ENCODE results near the gene DOCK9.

The DOCK9 gene, protein sequence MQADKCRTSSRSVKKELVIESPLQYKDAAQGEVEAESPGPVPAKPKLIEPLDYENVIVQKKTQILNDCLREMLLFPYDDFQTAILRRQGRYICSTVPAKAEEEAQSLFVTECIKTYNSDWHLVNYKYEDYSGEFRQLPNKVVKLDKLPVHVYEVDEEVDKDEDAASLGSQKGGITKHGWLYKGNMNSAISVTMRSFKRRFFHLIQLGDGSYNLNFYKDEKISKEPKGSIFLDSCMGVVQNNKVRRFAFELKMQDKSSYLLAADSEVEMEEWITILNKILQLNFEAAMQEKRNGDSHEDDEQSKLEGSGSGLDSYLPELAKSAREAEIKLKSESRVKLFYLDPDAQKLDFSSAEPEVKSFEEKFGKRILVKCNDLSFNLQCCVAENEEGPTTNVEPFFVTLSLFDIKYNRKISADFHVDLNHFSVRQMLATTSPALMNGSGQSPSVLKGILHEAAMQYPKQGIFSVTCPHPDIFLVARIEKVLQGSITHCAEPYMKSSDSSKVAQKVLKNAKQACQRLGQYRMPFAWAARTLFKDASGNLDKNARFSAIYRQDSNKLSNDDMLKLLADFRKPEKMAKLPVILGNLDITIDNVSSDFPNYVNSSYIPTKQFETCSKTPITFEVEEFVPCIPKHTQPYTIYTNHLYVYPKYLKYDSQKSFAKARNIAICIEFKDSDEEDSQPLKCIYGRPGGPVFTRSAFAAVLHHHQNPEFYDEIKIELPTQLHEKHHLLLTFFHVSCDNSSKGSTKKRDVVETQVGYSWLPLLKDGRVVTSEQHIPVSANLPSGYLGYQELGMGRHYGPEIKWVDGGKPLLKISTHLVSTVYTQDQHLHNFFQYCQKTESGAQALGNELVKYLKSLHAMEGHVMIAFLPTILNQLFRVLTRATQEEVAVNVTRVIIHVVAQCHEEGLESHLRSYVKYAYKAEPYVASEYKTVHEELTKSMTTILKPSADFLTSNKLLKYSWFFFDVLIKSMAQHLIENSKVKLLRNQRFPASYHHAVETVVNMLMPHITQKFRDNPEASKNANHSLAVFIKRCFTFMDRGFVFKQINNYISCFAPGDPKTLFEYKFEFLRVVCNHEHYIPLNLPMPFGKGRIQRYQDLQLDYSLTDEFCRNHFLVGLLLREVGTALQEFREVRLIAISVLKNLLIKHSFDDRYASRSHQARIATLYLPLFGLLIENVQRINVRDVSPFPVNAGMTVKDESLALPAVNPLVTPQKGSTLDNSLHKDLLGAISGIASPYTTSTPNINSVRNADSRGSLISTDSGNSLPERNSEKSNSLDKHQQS (N-terminal part only)

DNA sequence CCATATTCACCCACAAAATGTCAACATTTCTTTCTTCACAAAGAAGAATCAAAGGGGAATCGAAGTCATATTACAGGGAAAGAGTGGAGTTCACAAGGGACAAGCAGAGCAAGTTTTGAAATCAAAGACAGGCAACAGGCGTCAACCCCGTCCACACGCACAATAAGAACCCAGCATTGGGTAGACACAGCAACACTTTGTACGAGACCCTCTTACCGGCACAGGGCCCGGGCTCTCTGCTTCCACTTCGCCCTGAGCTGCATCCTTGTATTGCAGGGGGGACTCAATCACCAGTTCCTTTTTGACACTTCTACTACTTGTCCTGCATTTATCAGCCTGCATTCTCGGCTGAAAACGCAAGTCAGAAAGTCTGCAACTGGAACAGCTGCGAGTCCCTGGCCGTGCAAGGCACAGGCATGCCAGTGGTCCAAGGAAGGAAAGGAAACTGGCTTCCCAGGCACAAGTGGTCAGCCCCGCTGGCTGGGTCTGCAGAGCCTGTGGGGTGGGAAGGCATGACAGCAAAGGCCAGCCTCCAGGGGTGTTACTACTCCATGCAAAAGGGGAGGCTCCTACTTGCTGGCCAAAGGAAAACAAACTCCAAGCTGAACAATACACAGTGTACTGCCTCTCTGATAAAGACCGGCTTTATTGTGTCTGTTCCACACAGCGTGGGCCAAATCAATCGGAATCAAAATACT lies at the start of gene DOCK9:
Gene DOCK9, minus strand, starts transcription at position 497 of the 698 bp plus-strand sequence. Its CDS starts 155 bp downstream, at position 342.
- DNase-seq (ENCODE audit: low spot score), result peak; percentile 80

- no peak for DNase-seq (ENCODE audit: low spot score)
These were observed 49.4 kb upstream of the DOCK9 start for GRCh38 chr13:99027260-99027659.

DNA sequence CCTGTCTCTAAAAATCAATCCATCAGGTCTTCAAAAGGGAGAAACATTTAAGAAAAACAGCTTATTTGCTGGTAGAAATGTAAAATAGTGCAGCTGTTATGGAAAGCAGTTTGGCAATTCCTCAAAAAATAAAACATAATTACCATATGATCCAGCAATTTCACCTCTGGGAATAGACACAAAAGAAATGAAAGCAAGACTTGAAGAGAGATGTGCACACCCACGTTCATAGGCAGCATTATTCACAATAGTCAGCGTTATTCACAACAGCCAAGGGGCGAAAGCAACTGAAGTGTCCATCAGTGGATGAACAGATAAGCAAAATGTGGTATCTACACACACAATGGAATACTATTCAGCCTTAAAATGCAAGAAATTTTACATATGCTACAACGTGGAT lies 45.1 kb upstream of the DOCK9 start:
- no peak for DNase-seq (ENCODE audit: low spot score)

DNA sequence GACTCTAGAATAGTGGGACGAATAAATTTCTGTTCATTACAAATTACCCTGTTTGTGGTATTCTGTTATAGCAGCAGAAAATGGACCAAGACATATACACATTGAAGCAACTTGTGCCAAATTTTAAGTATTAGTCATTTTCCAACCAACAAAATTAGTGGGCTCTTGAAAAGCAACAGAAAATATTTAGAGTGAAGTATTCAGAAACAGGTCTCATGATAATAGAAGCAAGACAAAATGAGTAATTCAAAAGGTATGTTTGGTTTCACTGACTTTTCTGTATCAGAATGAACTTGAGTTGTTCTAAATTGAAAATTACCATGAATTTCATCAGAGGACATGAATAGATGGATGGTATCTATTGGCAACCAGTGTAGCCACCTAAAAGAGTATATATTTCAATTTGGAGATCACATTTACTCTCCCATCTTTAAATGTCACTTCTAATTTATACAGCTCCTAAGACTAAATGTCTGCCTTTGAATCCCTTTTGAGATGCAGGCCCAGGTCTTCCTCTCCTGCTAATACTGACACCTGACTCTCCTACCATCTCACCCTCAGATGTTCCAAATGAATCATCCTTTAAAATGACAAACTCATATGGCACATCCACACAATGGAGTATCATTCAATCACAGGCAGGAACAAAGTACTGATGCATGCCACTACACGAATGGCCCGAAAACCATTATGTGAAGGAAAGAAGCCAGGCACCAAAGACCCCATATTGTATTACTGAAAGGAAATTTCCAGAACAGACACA lies 40.7 kb upstream of the DOCK9 start:
- peak; percentile 35 for DNase-seq (ENCODE audit: low spot score)

DNA sequence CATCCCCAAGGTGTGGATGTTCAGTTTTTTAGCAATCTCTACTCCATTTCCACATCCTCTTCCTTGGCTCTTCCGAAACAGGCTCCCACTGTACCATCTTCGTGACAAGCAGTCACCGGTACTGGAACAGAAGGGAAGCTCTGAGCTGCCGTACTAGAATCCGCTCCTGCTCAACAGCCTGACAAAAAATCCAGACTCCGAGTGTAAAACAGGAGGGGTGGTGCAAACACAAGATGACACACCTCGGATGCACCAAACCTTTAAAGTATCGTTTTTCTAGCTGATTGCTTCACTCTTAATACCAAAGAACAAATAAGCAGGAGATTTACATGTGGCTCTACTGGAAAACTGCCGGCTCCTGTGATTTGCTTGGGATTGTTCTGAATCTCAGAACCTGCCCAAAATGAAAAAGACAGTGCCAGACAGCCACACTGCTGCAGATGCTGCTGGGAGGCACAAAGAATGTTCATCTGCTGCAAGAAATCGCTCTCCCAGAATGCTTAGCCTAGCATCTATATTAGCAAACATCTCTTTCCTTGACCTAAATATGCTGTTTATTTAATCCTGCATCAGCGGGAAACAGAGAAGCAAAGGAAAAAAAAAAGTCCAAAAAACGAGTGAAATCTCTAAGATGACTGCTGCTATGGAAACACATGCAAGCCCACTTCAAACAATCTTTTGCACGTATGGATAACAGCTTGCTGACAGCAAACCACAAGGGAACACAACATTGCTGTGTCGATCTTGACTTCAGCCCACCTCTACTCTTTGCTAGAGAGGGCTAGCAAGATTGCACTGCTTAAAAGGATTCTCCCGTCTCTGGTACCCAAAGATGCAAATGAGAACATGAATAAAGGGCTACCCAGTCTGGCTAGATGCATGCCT lies 38.0 kb upstream of the DOCK9 start:
- peak; percentile 38 for DNase-seq (ENCODE audit: low spot score)

DNA sequence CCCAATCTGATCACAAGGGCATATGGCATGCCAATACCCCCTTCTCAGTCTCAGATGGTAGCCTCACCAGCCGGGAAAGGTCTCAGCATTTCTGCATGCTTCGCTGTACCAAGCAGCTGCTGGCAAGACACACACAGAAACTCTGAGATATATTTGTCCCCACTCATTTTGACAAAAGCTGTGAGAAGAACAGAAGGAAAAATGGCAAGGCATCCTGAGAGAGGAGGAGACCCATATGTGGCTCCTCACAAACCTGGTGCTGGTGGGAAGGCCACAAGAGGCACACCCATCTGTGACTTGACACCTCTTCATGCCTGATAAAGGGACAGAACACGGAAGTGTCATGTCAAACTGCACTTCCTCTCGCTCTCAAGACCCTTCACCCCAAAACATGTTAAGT lies 36.7 kb upstream of the DOCK9 start:
- no peak for DNase-seq (ENCODE audit: low spot score)

DNA sequence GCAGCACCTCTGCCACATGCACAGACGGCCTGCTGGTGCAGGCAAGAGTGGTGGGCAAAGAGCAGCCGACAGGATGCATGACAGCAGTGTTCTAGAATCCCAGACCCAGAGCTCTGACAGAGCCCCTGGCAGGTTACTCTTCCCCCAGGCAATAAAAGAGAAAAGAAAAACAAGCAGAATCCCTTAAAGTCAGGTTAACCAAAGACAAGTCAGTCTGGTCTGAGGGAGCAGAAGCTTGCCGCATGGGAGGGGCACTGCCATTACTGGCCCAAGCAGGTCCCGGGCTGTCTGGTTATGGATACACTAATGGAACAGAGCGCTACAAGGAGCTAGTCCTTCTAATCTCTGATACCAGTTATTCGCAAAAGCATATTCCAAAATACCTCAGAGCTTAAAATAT lies 36.1 kb upstream of the DOCK9 start:
- DNase-seq (ENCODE audit: low spot score), result no peak

DNA sequence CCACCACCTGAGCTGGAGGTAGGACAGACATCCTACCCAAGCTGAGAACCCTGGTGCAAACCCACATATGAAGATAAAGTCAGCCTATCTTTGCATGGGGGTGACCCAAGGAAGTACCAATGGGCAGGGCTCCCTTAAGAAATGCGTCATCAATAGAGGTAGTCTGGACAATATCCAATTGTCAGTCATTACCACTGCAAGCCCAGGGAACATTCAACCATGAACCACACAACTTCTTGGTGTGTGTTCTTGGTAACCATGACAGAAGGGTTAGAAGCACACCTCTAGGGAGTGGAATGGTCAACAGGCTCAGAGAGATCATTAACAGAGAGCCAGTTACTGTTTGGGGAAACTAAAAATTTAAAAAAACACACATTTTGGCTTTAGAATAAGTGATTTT lies 34.7 kb upstream of the DOCK9 start:
- DNase-seq (ENCODE audit: low spot score), result no peak

GRCh38 chr13:99009987-99010551 lies 32.2 kb upstream of the DOCK9 start:
- DNase-seq (ENCODE audit: low spot score), result no peak

GRCh38 chr13:99008577-99008976 lies 30.7 kb upstream of the DOCK9 start:
- no peak for DNase-seq (ENCODE audit: low spot score)

DNA sequence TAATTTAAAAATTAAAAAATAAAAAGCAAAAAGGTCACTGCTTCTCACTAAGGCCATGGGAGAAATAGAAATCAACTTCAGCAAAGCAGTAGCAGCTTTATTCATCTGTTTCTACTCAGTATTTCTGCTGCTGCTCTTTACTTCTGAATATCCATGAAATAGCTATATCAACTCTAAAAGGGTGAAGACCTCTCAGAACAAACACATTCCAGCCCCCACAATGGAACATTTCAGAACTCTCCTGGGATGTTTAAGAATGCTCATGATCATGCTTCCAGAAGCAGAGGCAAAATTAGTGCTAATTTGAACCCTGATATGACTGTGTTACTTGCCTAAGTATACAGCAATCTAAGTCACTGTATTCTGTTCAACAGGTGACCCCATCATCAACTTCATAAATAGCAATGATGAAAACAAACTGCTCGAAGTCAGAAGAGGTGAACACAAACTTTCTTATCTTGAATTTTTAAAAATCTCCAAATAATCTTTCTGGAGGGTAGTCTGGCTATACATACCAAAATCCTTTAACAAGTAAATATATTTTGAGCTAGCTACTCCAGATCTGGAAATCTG lies 29.6 kb upstream of the DOCK9 start:
- no peak for DNase-seq (ENCODE audit: low spot score)

DNA sequence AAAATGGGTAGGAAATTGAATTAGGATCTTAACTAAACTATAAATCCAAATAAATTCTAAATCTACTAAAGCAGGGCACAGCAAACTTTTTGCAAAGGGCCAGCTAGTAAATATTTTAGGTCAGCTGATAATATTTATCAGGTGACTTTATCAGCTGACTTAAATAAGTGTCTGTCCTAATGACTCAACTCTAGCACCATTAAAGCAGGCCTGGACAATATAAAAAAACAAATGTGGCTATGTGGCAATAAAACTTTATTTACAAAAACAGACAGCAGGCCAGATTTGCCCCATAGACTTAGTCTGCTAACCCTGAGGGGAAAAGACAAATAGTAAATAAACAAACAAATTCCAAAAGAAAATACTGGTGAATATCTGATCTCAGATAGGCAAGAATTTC lies 27.7 kb upstream of the DOCK9 start:
- DNase-seq (ENCODE audit: low spot score), result no peak

DNA sequence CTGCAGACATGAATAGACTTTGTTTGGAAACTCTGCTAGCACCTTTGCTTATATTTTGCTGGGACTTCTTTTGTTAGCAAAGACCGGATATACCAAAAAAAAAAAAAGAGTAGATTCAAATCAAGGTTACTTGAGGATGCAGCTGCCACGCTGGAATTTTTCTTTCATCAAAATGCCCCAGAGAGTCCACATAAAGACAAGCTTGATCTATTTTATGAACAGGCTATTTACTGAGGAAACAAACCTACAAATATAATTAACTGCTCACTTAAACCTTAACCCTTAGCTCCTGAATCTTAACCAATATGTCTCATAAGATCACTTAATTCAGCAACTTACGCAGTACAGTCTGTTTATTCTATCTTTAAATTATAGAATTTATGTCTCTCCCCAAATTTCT lies 27.1 kb upstream of the DOCK9 start:
- DNase-seq (ENCODE audit: low spot score), result no peak

- DNase-seq (ENCODE audit: low spot score), result no peak
These were observed 26.1 kb upstream of the DOCK9 start for GRCh38 chr13:99003851-99004471.

DNA sequence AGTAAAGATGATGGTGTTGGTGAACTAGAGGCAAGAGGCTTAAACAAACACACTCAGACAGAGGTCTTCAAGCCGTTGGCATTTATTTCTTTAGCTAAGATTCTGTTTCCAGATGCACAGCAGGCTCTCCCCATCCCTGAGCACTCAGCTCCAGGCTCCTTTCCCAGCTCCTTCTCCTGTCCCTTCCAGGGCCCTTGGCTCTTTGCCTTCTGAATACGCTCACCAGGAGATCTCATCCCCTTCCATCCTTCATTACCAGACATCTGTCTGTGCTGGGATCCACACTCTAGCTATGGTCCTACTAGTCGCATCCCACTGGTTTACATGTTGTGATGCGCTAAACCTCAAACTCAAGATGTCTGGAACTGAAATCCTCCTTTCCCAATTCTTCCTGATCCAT lies 25.3 kb upstream of the DOCK9 start:
- DNase-seq (ENCODE audit: low spot score), result no peak

DNA sequence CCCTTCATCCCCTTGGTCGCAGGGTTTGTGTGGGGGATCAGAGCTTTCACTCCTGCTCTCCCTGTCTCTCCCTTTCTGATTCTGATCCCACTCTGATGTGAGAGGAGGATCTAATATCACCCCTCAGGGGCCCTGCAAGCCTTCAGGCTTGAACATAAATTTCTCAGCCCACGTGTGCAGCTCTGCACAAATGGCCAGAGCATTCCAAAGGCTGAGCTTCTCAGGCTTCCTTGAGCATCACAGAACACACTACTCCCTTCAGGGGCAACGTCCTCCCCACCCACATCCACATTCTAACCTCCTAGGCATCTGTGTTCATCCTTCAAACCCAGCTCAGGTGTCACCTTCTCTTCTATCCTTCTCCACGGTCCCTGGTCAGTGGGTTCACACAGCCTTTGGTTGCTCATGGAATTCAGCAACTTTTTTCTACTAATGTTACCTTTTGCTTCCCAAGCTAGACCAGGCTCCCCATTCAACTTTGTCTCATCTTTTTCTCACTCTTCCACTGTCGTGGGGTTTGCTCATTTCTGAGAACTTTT lies 24.4 kb upstream of the DOCK9 start:
- DNase-seq (ENCODE audit: low spot score), result no peak

DNA sequence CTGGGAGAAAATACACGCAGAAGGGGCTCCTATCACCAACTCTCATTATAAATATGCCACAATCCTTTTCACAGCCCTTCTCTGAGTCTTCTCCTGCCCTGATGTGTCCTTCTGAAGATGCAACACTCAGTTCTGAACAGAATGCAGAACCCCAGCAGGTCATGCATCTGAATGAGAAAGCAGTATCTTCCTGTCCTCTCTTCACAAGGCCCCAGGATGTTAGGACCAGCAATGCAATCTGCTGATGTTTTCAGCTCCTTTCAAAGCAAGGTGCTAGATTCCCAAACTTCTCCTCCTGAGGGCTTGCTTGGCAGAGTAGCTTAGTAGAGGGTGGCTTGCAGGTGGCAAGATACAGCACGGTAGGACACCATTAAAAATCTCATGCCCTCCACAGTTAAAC lies 22.3 kb upstream of the DOCK9 start:
- no peak for DNase-seq (ENCODE audit: low spot score)

DNA sequence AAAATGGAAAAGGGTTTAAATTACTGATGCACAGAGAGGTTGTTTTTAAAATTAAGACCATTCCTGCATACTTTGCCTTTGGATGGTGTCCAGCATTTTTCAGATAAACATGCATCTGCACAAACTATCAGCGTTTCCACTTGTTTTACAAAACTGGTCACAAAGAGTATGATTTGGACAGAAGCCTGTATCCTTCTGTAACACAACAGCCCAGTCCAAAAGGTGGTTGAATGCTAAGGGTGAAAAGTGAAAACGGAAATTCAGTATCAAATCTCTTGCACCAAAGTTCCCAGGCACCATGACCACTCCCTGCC lies 21.7 kb upstream of the DOCK9 start:
- no peak for DNase-seq (ENCODE audit: low spot score)

All from AG20443 (cell line).